Panc1 (cell line): ENCODE measurements around the gene TADA1. TPM values are rescaled to one million over a fixed set of nuclear protein-coding genes. Genes with fewer than 3 reads are reported as not detected.

Experiments
- ATAC-seq: fragments of 200-7000 bp; cut with Tn5 transposase; 2 replicates; pipeline ENCODE4 v1.9.1; 2020; ENCODE audit warnings: mild to moderate bottlenecking, moderate library complexity
- BruUV-seq: library from RNA; stranded (reverse); fragments of 400-500 nt; replicated peaks from 2 replicates; lab custom pipeline; 2021; lab: Mats Ljungman, UMichigan
- CTCF ChIA-PET: fragments of 300-600 bp; sonication (Branson Sonifier 250); formaldehyde crosslinking; loops from one replicate; lab custom pipeline; 2022; ENCODE audit warnings: antibody characterized with exemption; lab: Charles Lee
- POLR2A ChIA-PET: fragments of 300-600 bp; sonication (Branson Sonifier 250); formaldehyde crosslinking; loops from one replicate; lab custom pipeline; 2022; ENCODE audit warnings: antibody characterized with exemption; lab: Charles Lee
- DNase-seq: peaks from one replicate; pipeline ENCODE4 v3.0.0-alpha.2; 2010; ENCODE audit warnings: low read depth, low spot score
- H3K27ac ChIP-seq: 2 replicates; pipeline ENCODE4 v1.5.1; 2011; ENCODE audit warnings: mild to moderate bottlenecking, low read length, inconsistent platforms
- H3K27me3 ChIP-seq: fragments of 200-500 bp; sonication (Bioruptor generic); 2 replicates; pipeline ENCODE4 v1.6.0; 2014; ENCODE audit warnings: low read length, inconsistent platforms; ENCODE audit not compliant: control insufficient read depth, insufficient read depth
- H3K36me3 ChIP-seq: fragments of 200-500 bp; sonication (Bioruptor generic); 2 replicates; pipeline ENCODE4 v1.5.1; 2014; ENCODE audit warnings: inconsistent platforms, mild to moderate bottlenecking, low read length, moderate library complexity; ENCODE audit not compliant: control insufficient read depth, insufficient read depth
- H3K4me1 ChIP-seq: 2 replicates; pipeline ENCODE4 v1.5.1; 2011; ENCODE audit warnings: inconsistent platforms, mild to moderate bottlenecking, low read length, moderate library complexity; ENCODE audit not compliant: control insufficient read depth, insufficient read depth
- H3K4me3 ChIP-seq, 2 experiments: 2 replicates each; pipeline ENCODE4 v1.5.1; 2011 to 2012; ENCODE audit warnings: low read depth in 2 of 2, low read length in 2 of 2, mild to moderate bottlenecking in 2 of 2, inconsistent platforms in 1 of 2, moderate library complexity in 1 of 2
- H3K9me3 ChIP-seq: fragments of 200-500 bp; sonication (Bioruptor generic); 2 replicates; pipeline ENCODE4 v1.5.1; 2014; ENCODE audit warnings: low read depth, mild to moderate bottlenecking, inconsistent platforms, low read length, moderate library complexity; ENCODE audit not compliant: control insufficient read depth, insufficient read depth
- POLR2AphosphoS5 ChIP-seq: IDR thresholded peaks from 2 replicates; pipeline ENCODE4 v1.6.1; 2012; ENCODE audit warnings: mild to moderate bottlenecking, low read depth, low read length, moderate library complexity
- REST ChIP-seq, 2 experiments: IDR thresholded peaks; 2 replicates each; pipeline ENCODE4 v1.6.1; 2011 to 2012; ENCODE audit warnings: low read depth in 2 of 2, control low read depth in 1 of 2, low read length in 1 of 2, mild to moderate bottlenecking in 1 of 2, moderate library complexity in 1 of 2; ENCODE audit not compliant: insufficient read depth in 1 of 2
- SIN3A ChIP-seq: IDR thresholded peaks from 2 replicates; pipeline ENCODE4 v1.6.1; 2012; ENCODE audit warnings: low read depth, mild to moderate bottlenecking, low read length, moderate library complexity, borderline replicate concordance; ENCODE audit not compliant: insufficient read depth
- TCF7L2 ChIP-seq: IDR thresholded peaks from 2 replicates; pipeline ENCODE4 v1.6.1; 2011; ENCODE audit warnings: mild to moderate bottlenecking, low read depth, low read length, inconsistent platforms
- in situ Hi-C: cut with HindIII; loops from 2 replicates; pipeline ENCODE4 v1.10.0; 2016; ENCODE audit warnings: low sequenced_read_pairs, low pct_unique_long_range_greater_than_20kb
- intact Hi-C: fragments of 100-400 bp; cut with micrococcal nuclease; formaldehyde crosslinking; loops from one replicate; pipeline ENCODE4 v1.10.0; 2022; ENCODE audit not compliant: unreplicated experiment
- total RNA-seq: library from RNA; stranded (reverse); gene quantifications from one replicate; pipeline ENCODE4 v1.2.1, GENCODE V29; 2021; ENCODE audit not compliant: unreplicated experiment
- TF ChIP-seq, protein P1 (sequence below): fragments of 450-650 bp; IDR thresholded peaks from 2 replicates; pipeline ENCODE4 v1.5.1; 2017; ENCODE audit warnings: mild to moderate bottlenecking

Gene TADA1
- total RNA-seq, 1 experiment from 2014 or later: 12.3 TPM

DNA sequence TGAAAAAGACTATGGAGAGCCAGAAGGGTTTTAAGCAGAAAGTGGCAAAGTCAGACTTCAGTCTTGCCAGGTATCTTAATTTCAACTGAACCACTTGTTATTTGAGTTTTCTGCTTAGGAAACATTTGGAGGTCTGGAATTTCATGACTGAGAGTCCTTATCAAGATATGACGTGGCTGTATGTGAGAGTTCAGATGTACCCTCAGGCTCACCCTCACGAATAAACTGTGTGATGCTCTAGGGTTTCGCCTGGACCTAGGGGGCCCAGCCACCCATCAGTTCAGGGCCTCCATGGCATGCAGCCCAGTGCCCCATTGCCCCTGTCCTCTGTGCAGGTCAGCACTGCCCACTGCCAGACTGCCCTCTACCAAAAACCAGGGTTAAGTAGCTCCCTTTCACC, 30.6 kb upstream of the TADA1 start:
- intact Hi-C loops: no loop called here
- TF ChIP-seq, protein P1, sequence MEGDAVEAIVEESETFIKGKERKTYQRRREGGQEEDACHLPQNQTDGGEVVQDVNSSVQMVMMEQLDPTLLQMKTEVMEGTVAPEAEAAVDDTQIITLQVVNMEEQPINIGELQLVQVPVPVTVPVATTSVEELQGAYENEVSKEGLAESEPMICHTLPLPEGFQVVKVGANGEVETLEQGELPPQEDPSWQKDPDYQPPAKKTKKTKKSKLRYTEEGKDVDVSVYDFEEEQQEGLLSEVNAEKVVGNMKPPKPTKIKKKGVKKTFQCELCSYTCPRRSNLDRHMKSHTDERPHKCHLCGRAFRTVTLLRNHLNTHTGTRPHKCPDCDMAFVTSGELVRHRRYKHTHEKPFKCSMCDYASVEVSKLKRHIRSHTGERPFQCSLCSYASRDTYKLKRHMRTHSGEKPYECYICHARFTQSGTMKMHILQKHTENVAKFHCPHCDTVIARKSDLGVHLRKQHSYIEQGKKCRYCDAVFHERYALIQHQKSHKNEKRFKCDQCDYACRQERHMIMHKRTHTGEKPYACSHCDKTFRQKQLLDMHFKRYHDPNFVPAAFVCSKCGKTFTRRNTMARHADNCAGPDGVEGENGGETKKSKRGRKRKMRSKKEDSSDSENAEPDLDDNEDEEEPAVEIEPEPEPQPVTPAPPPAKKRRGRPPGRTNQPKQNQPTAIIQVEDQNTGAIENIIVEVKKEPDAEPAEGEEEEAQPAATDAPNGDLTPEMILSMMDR: no peak
- TF ChIP-seq TCF7L2 (no peak), SIN3A (no peak), POLR2AphosphoS5 (no peak), REST (IDR thresholded peaks at IDR 0.05; ENCODE audit: insufficient read depth in 1 of 2, low read depth in 2 of 2, low read length in 1 of 2) (no peak)
- in situ Hi-C loops: no loop called here
- BruUV-seq: no TSS peak
- Histone ChIP-seq H3K4me1 (no peaks in the 10 kb centered on the region), H3K27ac (no peak overlapping the region), H3K4me3 (no peak overlapping the region), H3K36me3 (no peaks in the 10 kb centered on the region), H3K9me3 (peaks cover 7% of the 10 kb centered on the region; the same call in 1 of the 2 replicates), H3K27me3 (peaks cover 5% of the 10 kb centered on the region; the same call in 1 of the 2 replicates)
- POLR2A ChIA-PET: no interaction called here
- ATAC-seq (no peak), DNase-seq (no peak)
- CTCF ChIA-PET: interaction anchor here (0.6 kb wide), 1 partner anchor 314 kb away, joined by 3 read pairs; no protein-coding TSS in a partner anchor

DNA sequence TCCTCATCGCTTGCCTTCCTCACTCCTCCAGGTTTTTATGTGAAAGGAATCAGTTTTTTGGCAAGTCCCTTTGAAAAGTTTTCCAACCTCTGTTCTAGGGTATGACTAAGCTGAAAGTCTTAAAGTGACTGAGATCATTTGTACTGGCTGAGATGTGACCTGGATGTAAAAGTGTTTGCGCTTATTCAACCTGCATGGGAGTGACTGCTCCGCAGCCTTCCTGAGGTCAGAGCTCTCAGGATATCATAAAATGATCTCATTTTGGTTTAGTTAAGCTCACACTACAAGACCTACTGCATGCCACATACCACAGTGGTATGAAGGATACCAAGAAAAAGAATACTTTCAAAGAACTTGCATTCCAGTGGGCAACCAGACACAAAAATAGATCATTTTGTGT, 29.8 kb upstream of the TADA1 start:
- in situ Hi-C loops (no loop called here), intact Hi-C loops (no loop called here)
- Histone ChIP-seq H3K27me3 (peaks cover 5% of the 10 kb centered on the region), H3K27ac (no peak overlapping the region), H3K4me3 (no peak overlapping the region), H3K4me1 (no peaks in the 10 kb centered on the region), H3K36me3 (no peaks in the 10 kb centered on the region), H3K9me3 (peaks cover 1% of the 10 kb centered on the region; the same call in 1 of the 2 replicates)
- ATAC-seq (no peak), DNase-seq (no peak)
- BruUV-seq: no TSS peak
- no peak for TF ChIP-seq POLR2AphosphoS5
- TF ChIP-seq, protein P1: no peak
- TF ChIP-seq TCF7L2: no peak
- no peak for TF ChIP-seq SIN3A
- no peak for TF ChIP-seq REST (IDR thresholded peaks at IDR 0.05; ENCODE audit: insufficient read depth in 1 of 2, low read depth in 2 of 2, low read length in 1 of 2)
- CTCF ChIA-PET: no interaction called here
- POLR2A ChIA-PET: no interaction called here
